SU-DHL-6 (cell line): Measurements from ENCODE around the gene CBR4.
"Not testable (repeated sequence)": the region's sequence is repeated elsewhere in the genome, so short reads cannot be mapped to it uniquely, and the experiment has no call there.

Experiments
- H2AFZ ChIP-seq: fragments of 200-600 bp; sonication (generic); 2 replicates; pipeline ENCODE4 v1.6.1; 2014; ENCODE audit warnings: low read depth, mild to moderate bottlenecking, moderate library complexity, mixed read lengths, antibody characterized with exemption, low read length; ENCODE audit not compliant: severe bottlenecking
- H3F3A ChIP-seq: fragments of 200-600 bp; shearing (Covaris generic); 2 replicates; pipeline ENCODE4 v1.6.0; 2016; ENCODE audit warnings: antibody characterized with exemption, mild to moderate bottlenecking; ENCODE audit not compliant: insufficient read depth
- H3K27ac ChIP-seq: fragments of 200-600 bp; sonication (generic); 2 replicates; pipeline ENCODE4 v1.5.1; 2016; ENCODE audit warnings: low read depth, mild to moderate bottlenecking, low read length, moderate library complexity, mixed read lengths
- H3K27me3 ChIP-seq: fragments of 200-600 bp; sonication (generic), shearing (Covaris generic); 2 replicates; pipeline ENCODE4 v1.6.0; 2014; ENCODE audit warnings: mild to moderate bottlenecking, low read length
- H3K36me3 ChIP-seq: fragments of 200-600 bp; sonication (generic); 2 replicates; pipeline ENCODE4 v1.6.1; 2014; ENCODE audit warnings: mild to moderate bottlenecking, low read length, mixed read lengths
- H3K4me2 ChIP-seq: fragments of 300-600, 200-600 bp; shearing (Covaris generic), sonication (generic); 2 replicates; pipeline ENCODE4 v1.6.0; 2014; ENCODE audit warnings: low read length, low read depth, mild to moderate bottlenecking; ENCODE audit not compliant: poor library complexity, severe bottlenecking
- H3K4me3 ChIP-seq: fragments of 200-600 bp; sonication (generic); 2 replicates; pipeline ENCODE4 v1.5.1; 2014; ENCODE audit warnings: antibody characterized with exemption, low read length, mild to moderate bottlenecking, mixed read lengths; ENCODE audit not compliant: insufficient read depth, poor library complexity, severe bottlenecking
- H3K79me2 ChIP-seq: fragments of 200-600 bp; sonication (generic); 2 replicates; pipeline ENCODE4 v1.6.1; 2014; ENCODE audit warnings: mild to moderate bottlenecking, low read length, moderate library complexity; ENCODE audit not compliant: insufficient read depth
- H3K9ac ChIP-seq: fragments of 200-600 bp; sonication (generic); 2 replicates; pipeline ENCODE4 v1.7.0; 2014; ENCODE audit warnings: mild to moderate bottlenecking, low read length
- H3K9me2 ChIP-seq: fragments of 200-600 bp; sonication (generic); replicated peaks from 2 replicates; pipeline ENCODE4 v1.6.1; 2014; ENCODE audit warnings: low read length; ENCODE audit not compliant: insufficient read depth
- H3K9me3 ChIP-seq: fragments of 200-600 bp; sonication (generic); 2 replicates; pipeline ENCODE4 v1.6.1; 2014; ENCODE audit warnings: low read length, mixed read lengths; ENCODE audit not compliant: insufficient read depth
- H4K20me1 ChIP-seq: fragments of 200-600 bp; sonication (generic); 2 replicates; pipeline ENCODE4 v1.6.1; 2014; ENCODE audit warnings: low read depth, mild to moderate bottlenecking, antibody characterized with exemption, low read length, moderate library complexity, mixed read lengths
- EZH2phosphoT487 ChIP-seq: fragments of 200-600 bp; sonication (generic), shearing (Covaris generic); conservative IDR thresholded peaks from 2 replicates; pipeline ENCODE4 v1.6.1; 2018; ENCODE audit warnings: mild to moderate bottlenecking, antibody characterized with exemption, low read length, moderate library complexity, mixed read lengths
- TF ChIP-seq, protein P1 (sequence below): fragments of 200-600 bp; sonication (generic); IDR thresholded peaks from one replicate; pipeline ENCODE4 v1.5.1; 2017; ENCODE audit warnings: antibody characterized with exemption, mild to moderate bottlenecking, low read length, moderate library complexity; ENCODE audit not compliant: insufficient read depth, poor library complexity, severe bottlenecking

CBR4 gene

DNA sequence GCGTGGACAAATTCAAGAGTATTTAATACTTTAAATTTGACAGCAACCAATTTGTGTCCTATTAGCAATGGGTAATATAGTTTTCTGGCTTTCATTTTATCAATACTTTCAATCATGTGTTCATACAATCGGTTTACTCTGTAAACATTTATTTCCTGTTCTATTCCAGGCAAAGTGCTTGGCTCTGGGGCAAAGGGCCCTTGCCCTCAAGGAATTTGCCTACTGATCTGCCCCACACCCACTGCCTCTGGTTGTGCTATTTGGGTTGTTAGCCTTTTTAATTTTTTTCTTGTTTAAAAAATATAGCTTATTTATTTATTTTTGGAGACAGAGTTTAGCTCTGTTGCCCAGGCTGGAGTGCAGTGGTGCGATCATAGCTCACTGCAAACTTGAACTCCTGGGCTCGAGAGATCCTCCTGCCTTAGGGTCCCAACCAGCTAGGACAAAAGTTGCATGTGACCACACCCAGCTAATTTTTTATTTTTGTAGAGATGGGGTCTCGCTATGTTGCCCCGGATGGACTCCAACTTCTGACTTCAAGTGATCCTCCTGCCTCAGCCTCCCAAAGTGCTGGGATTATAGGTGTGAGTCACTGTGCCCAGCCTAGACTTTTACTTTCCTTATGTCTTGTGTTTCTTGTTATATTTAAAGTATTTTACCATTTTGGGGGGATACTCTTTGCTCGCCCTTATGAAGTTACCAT, 30.7 kb upstream of the CBR4 start:
- TF ChIP-seq EZH2phosphoT487: no peak
- TF ChIP-seq, protein P1, sequence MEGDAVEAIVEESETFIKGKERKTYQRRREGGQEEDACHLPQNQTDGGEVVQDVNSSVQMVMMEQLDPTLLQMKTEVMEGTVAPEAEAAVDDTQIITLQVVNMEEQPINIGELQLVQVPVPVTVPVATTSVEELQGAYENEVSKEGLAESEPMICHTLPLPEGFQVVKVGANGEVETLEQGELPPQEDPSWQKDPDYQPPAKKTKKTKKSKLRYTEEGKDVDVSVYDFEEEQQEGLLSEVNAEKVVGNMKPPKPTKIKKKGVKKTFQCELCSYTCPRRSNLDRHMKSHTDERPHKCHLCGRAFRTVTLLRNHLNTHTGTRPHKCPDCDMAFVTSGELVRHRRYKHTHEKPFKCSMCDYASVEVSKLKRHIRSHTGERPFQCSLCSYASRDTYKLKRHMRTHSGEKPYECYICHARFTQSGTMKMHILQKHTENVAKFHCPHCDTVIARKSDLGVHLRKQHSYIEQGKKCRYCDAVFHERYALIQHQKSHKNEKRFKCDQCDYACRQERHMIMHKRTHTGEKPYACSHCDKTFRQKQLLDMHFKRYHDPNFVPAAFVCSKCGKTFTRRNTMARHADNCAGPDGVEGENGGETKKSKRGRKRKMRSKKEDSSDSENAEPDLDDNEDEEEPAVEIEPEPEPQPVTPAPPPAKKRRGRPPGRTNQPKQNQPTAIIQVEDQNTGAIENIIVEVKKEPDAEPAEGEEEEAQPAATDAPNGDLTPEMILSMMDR: no peak
- Histone ChIP-seq H3K27me3 (no peaks in the 10 kb centered on the region), H3K27ac (no peak overlapping the region), H2AFZ (no peak overlapping the region), H3K9ac (no peak overlapping the region), H3K79me2 (no peaks in the 10 kb centered on the region), H3K4me2 (no peak overlapping the region), H3K9me3 (no peaks in the 10 kb centered on the region), H4K20me1 (no peaks in the 10 kb centered on the region), H3K36me3 (no peaks in the 10 kb centered on the region), H3K9me2 (no peaks in the 10 kb centered on the region), H3K4me3 (no peak overlapping the region), H3F3A (no peaks in the 10 kb centered on the region)

GRCh38 chr4:169039251-169039954, 29.3 kb upstream of the CBR4 start:
- H3F3A ChIP-seq: no peaks in the 10 kb centered on the region
- H3K9ac ChIP-seq: no peak overlapping the region
- H2AFZ ChIP-seq: no peak overlapping the region
- no peak overlapping the region for H3K4me3 ChIP-seq
- no peaks in the 10 kb centered on the region for H3K79me2 ChIP-seq
- H3K9me3 ChIP-seq: no peaks in the 10 kb centered on the region
- H3K4me2 ChIP-seq: no peak overlapping the region
- H4K20me1 ChIP-seq: no peaks in the 10 kb centered on the region
- H3K27me3 ChIP-seq: no peaks in the 10 kb centered on the region
- H3K36me3 ChIP-seq: no peaks in the 10 kb centered on the region
- TF ChIP-seq, protein P1: no peak
- TF ChIP-seq EZH2phosphoT487: no peak
- no peaks in the 10 kb centered on the region for H3K9me2 ChIP-seq
- H3K27ac ChIP-seq: no peak overlapping the region

DNA sequence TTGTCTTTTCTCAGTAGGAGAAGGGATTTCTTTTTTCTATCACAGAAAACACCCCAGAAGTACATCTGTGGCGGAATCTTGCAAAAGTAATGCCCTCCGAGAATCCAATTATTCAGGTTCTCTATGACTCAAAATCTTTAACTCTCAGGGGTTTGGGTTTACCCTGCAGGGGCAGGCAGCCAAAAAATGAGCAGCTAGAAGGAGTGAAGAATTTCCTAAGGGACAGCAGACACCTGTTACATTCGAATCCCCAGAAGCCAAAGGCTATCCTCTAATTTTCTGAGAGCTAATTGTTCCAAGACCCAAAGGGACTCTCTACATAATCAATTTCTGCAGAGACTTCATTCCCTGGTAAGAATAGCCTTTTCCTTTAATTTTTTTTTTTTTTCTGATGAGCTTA, 27.5 kb upstream of the CBR4 start:
- Histone ChIP-seq H3K36me3 (no peaks in the 10 kb centered on the region), H4K20me1 (no peaks in the 10 kb centered on the region), H3K4me3 (no peak overlapping the region), H3K27me3 (no peaks in the 10 kb centered on the region), H2AFZ (no peak overlapping the region), H3K4me2 (no peak overlapping the region), H3K9ac (no peak overlapping the region), H3K27ac (no peak overlapping the region), H3K9me3 (no peaks in the 10 kb centered on the region), H3F3A (no peaks in the 10 kb centered on the region), H3K79me2 (no peaks in the 10 kb centered on the region), H3K9me2 (no peaks in the 10 kb centered on the region)
- TF ChIP-seq EZH2phosphoT487: no peak
- TF ChIP-seq, protein P1: no peak

GRCh38 chr4:169035871-169036620, 26.0 kb upstream of the CBR4 start:
- not testable (repeated sequence) for H3K9me2 ChIP-seq, H3F3A ChIP-seq, H3K9ac ChIP-seq, H3K36me3 ChIP-seq, H3K79me2 ChIP-seq, H3K27ac ChIP-seq, H4K20me1 ChIP-seq, H2AFZ ChIP-seq, H3K9me3 ChIP-seq, H3K4me3 ChIP-seq, H3K4me2 ChIP-seq, H3K27me3 ChIP-seq
